Activated naive CD8-positive, alpha-beta T cell (primary cell): ENCODE data around the gene NFATC2.
A peak's percentile ranks its signal among the peaks of the same experiment; 100 is the strongest.

Source experiments
- H3K27ac Mint-ChIP-seq: one replicate; pipeline ENCODE4 v1.8.0; 2021; ENCODE audit warnings: mixed read lengths
- H3K27me3 Mint-ChIP-seq: one replicate; pipeline ENCODE4 v1.8.0; 2021; ENCODE audit warnings: mixed read lengths
- H3K36me3 Mint-ChIP-seq: one replicate; pipeline ENCODE4 v1.8.0; 2021; ENCODE audit warnings: mixed read lengths
- H3K4me1 Mint-ChIP-seq: one replicate; pipeline ENCODE4 v1.8.0; 2021; ENCODE audit warnings: low read depth, mixed read lengths
- H3K4me3 Mint-ChIP-seq: one replicate; pipeline ENCODE4 v1.8.0; 2021; ENCODE audit warnings: mild to moderate bottlenecking, mixed read lengths
- H3K9me3 Mint-ChIP-seq: one replicate; pipeline ENCODE4 v1.8.0; 2021; ENCODE audit warnings: low read depth, mixed read lengths

NFATC2 gene

GRCh38 chr20:51542571-51543421 lies at the start of gene NFATC2:
Gene NFATC2 (minus strand): TSS chr20:51542719. CDS start chr20:51542499, 220 bp downstream.
- Mint-ChIP-seq H3K36me3 (peaks cover 15% of the 10 kb centered on the region), H3K4me1 (peaks cover 47% of the 10 kb centered on the region), H3K9me3 (peaks cover 7% of the 10 kb centered on the region), H3K27me3 (no peaks in the 10 kb centered on the region), H3K27ac (peak within 1 kb of the TSS; percentile 99), H3K4me3 (peak within 1 kb of the TSS; percentile 99)

GRCh38 chr20:51591871-51592270 lies 49.4 kb upstream of the NFATC2 start:
- no peak overlapping the region for H3K4me3 Mint-ChIP-seq
- H3K36me3 Mint-ChIP-seq = no peaks in the 10 kb centered on the region
- no peaks in the 10 kb centered on the region for H3K9me3 Mint-ChIP-seq
- peaks cover 16% of the 10 kb centered on the region for H3K4me1 Mint-ChIP-seq
- no peak overlapping the region for H3K27ac Mint-ChIP-seq
- no peaks in the 10 kb centered on the region for H3K27me3 Mint-ChIP-seq

GRCh38 chr20:51588762-51589161 lies 46.2 kb upstream of the NFATC2 start:
- Mint-ChIP-seq H3K36me3 (peaks cover 2% of the 10 kb centered on the region), H3K27me3 (no peaks in the 10 kb centered on the region), H3K9me3 (no peaks in the 10 kb centered on the region), H3K4me1 (peaks cover 6% of the 10 kb centered on the region), H3K27ac (no peak overlapping the region), H3K4me3 (no peak overlapping the region)

GRCh38 chr20:51587145-51587544 lies 44.6 kb upstream of the NFATC2 start:
- Mint-ChIP-seq H3K27ac (no peak overlapping the region), H3K27me3 (no peaks in the 10 kb centered on the region), H3K4me3 (no peak overlapping the region), H3K9me3 (no peaks in the 10 kb centered on the region), H3K4me1 (peaks cover 6% of the 10 kb centered on the region), H3K36me3 (peaks cover 2% of the 10 kb centered on the region)

GRCh38 chr20:51586005-51586440 lies 43.5 kb upstream of the NFATC2 start:
- peaks cover 6% of the 10 kb centered on the region for H3K4me1 Mint-ChIP-seq
- H3K27me3 Mint-ChIP-seq = no peaks in the 10 kb centered on the region
- H3K9me3 Mint-ChIP-seq = no peaks in the 10 kb centered on the region
- H3K4me3 Mint-ChIP-seq = no peak overlapping the region
- H3K36me3 Mint-ChIP-seq = peaks cover 2% of the 10 kb centered on the region
- no peak overlapping the region for H3K27ac Mint-ChIP-seq

- peaks cover 6% of the 10 kb centered on the region for H3K4me1 Mint-ChIP-seq
- H3K27ac Mint-ChIP-seq = no peak overlapping the region
- H3K4me3 Mint-ChIP-seq = no peak overlapping the region
- peaks cover 2% of the 10 kb centered on the region for H3K36me3 Mint-ChIP-seq
- H3K27me3 Mint-ChIP-seq = no peaks in the 10 kb centered on the region
- H3K9me3 Mint-ChIP-seq = no peaks in the 10 kb centered on the region
Measured at GRCh38 chr20:51585148-51585547, 42.6 kb upstream of the NFATC2 start.

- H3K4me1 Mint-ChIP-seq = peaks cover 6% of the 10 kb centered on the region
- H3K9me3 Mint-ChIP-seq = no peaks in the 10 kb centered on the region
- no peak overlapping the region for H3K4me3 Mint-ChIP-seq
- no peaks in the 10 kb centered on the region for H3K27me3 Mint-ChIP-seq
- no peak overlapping the region for H3K27ac Mint-ChIP-seq
- H3K36me3 Mint-ChIP-seq = peaks cover 2% of the 10 kb centered on the region
Measured at GRCh38 chr20:51584737-51585136, 42.2 kb upstream of the NFATC2 start.

- Mint-ChIP-seq H3K9me3 (no peaks in the 10 kb centered on the region), H3K4me1 (peaks cover 6% of the 10 kb centered on the region), H3K27ac (no peak overlapping the region), H3K27me3 (no peaks in the 10 kb centered on the region), H3K36me3 (peaks cover 2% of the 10 kb centered on the region), H3K4me3 (no peak overlapping the region)
Measured at GRCh38 chr20:51584116-51584515, 41.6 kb upstream of the NFATC2 start.

- Mint-ChIP-seq H3K36me3 (peaks cover 2% of the 10 kb centered on the region), H3K27ac (no peak overlapping the region), H3K4me3 (no peak overlapping the region), H3K27me3 (no peaks in the 10 kb centered on the region), H3K4me1 (peaks cover 6% of the 10 kb centered on the region), H3K9me3 (no peaks in the 10 kb centered on the region)
Measured at GRCh38 chr20:51583499-51583898, 41.0 kb upstream of the NFATC2 start.

GRCh38 chr20:51583073-51583472 lies 40.6 kb upstream of the NFATC2 start:
- H3K4me3 Mint-ChIP-seq = no peak overlapping the region
- H3K9me3 Mint-ChIP-seq = no peaks in the 10 kb centered on the region

GRCh38 chr20:51581571-51581970 lies 39.1 kb upstream of the NFATC2 start:
- no peak overlapping the region for H3K4me3 Mint-ChIP-seq
- no peaks in the 10 kb centered on the region for H3K27me3 Mint-ChIP-seq
- no peaks in the 10 kb centered on the region for H3K9me3 Mint-ChIP-seq
- H3K4me1 Mint-ChIP-seq = peaks cover 6% of the 10 kb centered on the region
- H3K27ac Mint-ChIP-seq = no peak overlapping the region
- peaks cover 2% of the 10 kb centered on the region for H3K36me3 Mint-ChIP-seq

More at GRCh38 chr20:51583073-51583472, 40.6 kb upstream of the NFATC2 start:
- Mint-ChIP-seq H3K27me3 (no peaks in the 10 kb centered on the region), H3K36me3 (peaks cover 2% of the 10 kb centered on the region), H3K4me1 (peaks cover 6% of the 10 kb centered on the region), H3K27ac (no peak overlapping the region)

GRCh38 chr20:51579137-51579536 lies 36.6 kb upstream of the NFATC2 start:
- H3K9me3 Mint-ChIP-seq = no peaks in the 10 kb centered on the region
- no peak overlapping the region for H3K4me3 Mint-ChIP-seq
- no peaks in the 10 kb centered on the region for H3K27me3 Mint-ChIP-seq
- no peaks in the 10 kb centered on the region for H3K36me3 Mint-ChIP-seq
- H3K27ac Mint-ChIP-seq = no peak overlapping the region
- no peaks in the 10 kb centered on the region for H3K4me1 Mint-ChIP-seq

- Mint-ChIP-seq H3K4me3 (no peak overlapping the region), H3K27me3 (no peaks in the 10 kb centered on the region), H3K9me3 (no peaks in the 10 kb centered on the region), H3K27ac (no peak overlapping the region), H3K36me3 (no peaks in the 10 kb centered on the region), H3K4me1 (no peaks in the 10 kb centered on the region)
Measured at GRCh38 chr20:51578145-51578459, 35.6 kb upstream of the NFATC2 start.

- Mint-ChIP-seq H3K9me3 (no peaks in the 10 kb centered on the region), H3K27me3 (no peaks in the 10 kb centered on the region), H3K36me3 (no peaks in the 10 kb centered on the region), H3K4me1 (no peaks in the 10 kb centered on the region), H3K4me3 (no peak overlapping the region), H3K27ac (no peak overlapping the region)
Measured at GRCh38 chr20:51577432-51578144, 35.1 kb upstream of the NFATC2 start.

GRCh38 chr20:51575486-51575885 lies 33.0 kb upstream of the NFATC2 start:
- no peak overlapping the region for H3K4me3 Mint-ChIP-seq

More at GRCh38 chr20:51575486-51575885, 33.0 kb upstream of the NFATC2 start:
- Mint-ChIP-seq H3K9me3 (no peaks in the 10 kb centered on the region), H3K4me1 (no peaks in the 10 kb centered on the region), H3K36me3 (no peaks in the 10 kb centered on the region), H3K27me3 (no peaks in the 10 kb centered on the region), H3K27ac (no peak overlapping the region)
